GM23338 (cell line): ENCODE measurements around the gene ATP10A.

ENCODE experiments used
- EZH2 ChIP-seq: fragments of 200-600 bp; sonication (generic); IDR thresholded peaks from one replicate; pipeline ENCODE4 v1.8.0; 2017; ENCODE audit warnings: antibody characterized with exemption, mild to moderate bottlenecking, low read depth; ENCODE audit not compliant: unreplicated experiment
- EZH2phosphoT487 ChIP-seq: fragments of 200-600 bp; sonication (generic); IDR thresholded peaks from one replicate; pipeline ENCODE4 v1.8.1; 2018; ENCODE audit warnings: antibody characterized with exemption; ENCODE audit not compliant: unreplicated experiment
- JUNB ChIP-seq: IDR thresholded peaks from one replicate; pipeline ENCODE4 v1.6.1; 2016; ENCODE audit warnings: antibody characterized with exemption; ENCODE audit not compliant: unreplicated experiment
- POLR2AphosphoS5 ChIP-seq: IDR thresholded peaks from 2 replicates; pipeline ENCODE4 v1.6.1; 2016; ENCODE audit warnings: antibody characterized with exemption, low read depth
- STAT1 ChIP-seq: IDR thresholded peaks from one replicate; pipeline ENCODE4 v1.6.1; 2016; ENCODE audit warnings: antibody characterized with exemption; ENCODE audit not compliant: unreplicated experiment
- ZNF331 ChIP-seq: fragments of 250-450 bp; sonication (Bioruptor Pico); IDR thresholded peaks from 2 replicates; pipeline ENCODE4 v1.5.0; 2020; ENCODE audit warnings: low read depth, mild to moderate bottlenecking, moderate library complexity
- TF ChIP-seq, protein P1 (sequence below), 2 experiments: fragments of 200-600 bp in 1 of 2; sonication (generic) in 1 of 2; conservative IDR thresholded peaks; 2 replicates each; pipeline versions ENCODE4 v1.5.1 to v1.6.1; 2016 to 2017; ENCODE audit warnings: antibody characterized with exemption in 2 of 2, low read depth in 2 of 2, mild to moderate bottlenecking in 2 of 2, moderate library complexity in 1 of 2

- TF ChIP-seq, protein P1, sequence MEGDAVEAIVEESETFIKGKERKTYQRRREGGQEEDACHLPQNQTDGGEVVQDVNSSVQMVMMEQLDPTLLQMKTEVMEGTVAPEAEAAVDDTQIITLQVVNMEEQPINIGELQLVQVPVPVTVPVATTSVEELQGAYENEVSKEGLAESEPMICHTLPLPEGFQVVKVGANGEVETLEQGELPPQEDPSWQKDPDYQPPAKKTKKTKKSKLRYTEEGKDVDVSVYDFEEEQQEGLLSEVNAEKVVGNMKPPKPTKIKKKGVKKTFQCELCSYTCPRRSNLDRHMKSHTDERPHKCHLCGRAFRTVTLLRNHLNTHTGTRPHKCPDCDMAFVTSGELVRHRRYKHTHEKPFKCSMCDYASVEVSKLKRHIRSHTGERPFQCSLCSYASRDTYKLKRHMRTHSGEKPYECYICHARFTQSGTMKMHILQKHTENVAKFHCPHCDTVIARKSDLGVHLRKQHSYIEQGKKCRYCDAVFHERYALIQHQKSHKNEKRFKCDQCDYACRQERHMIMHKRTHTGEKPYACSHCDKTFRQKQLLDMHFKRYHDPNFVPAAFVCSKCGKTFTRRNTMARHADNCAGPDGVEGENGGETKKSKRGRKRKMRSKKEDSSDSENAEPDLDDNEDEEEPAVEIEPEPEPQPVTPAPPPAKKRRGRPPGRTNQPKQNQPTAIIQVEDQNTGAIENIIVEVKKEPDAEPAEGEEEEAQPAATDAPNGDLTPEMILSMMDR (conservative IDR thresholded peaks at IDR 0.05; ENCODE audit: low read depth in 2 of 2), result no peak
- TF ChIP-seq EZH2phosphoT487 (no peak), EZH2 (no peak), POLR2AphosphoS5 (no peak), JUNB (no peak), ZNF331 (CRISPR knock-in tag) (no peak), STAT1 (no peak)
Observed at GRCh38 chr15:25687689-25688088, 175.4 kb downstream of the ATP10A start.
